Activated naive CD4-positive, alpha-beta T cell treated with anti-CD3 and anti-CD28 coated beads, Interleukin-2, amount 50 U/mL, for 16 hours (primary cell): ENCODE measurements around the gene SPRR2G.
"Not testable (repeated sequence)": the region's sequence is repeated elsewhere in the genome, so short reads cannot be mapped to it uniquely, and the experiment has no call there.

Source experiments
- DNase-seq: peaks from one replicate; pipeline ENCODE4 v3.0.0-alpha.2; 2020

SPRR2G gene

DNA sequence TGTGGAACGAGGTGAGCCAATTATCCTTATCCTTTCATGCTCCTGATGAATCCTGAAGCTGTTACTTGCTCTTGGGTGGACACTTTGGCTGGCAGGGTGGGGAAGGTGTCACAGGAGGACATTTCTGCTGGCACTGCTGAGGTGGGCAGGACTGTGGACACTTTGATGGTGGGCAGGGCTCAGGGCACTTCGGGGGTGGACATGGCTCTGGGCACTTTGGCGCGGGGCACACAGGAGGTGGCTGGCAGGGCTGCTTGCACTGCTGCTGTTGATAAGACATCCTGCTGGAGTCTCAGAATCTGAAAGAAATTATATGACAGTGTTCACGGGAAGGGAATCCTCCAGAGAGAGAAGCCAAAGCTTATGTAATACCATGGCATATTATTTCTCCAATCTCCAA is 38.2 kb downstream of the SPRR2G start:
- not testable (repeated sequence) for DNase-seq

DNA sequence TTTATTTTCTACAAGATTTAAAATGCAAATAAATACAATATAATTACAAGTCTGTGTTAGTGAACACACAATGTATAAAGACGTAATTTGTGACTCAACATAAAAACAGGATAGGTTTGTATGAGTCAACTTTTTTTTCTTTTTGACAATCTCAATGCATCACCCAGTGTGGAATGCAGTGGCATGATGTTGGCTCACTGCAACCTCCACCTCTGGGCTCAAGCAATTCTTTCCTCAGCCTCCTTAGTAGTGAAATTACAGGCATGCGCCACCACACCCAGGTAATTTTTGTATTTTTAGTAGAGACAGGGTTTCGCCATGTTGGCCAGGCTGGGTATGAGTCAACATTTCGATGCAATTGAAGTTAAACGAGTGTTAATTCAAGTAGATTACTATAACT is 50.4 kb downstream of the SPRR2G start:
- no peak for DNase-seq
